Measurements from ENCODE around the gene PLEKHA4. TPM values are rescaled to one million over a fixed set of nuclear protein-coding genes. Genes with fewer than 3 reads are reported as not detected.

Gene PLEKHA4
- total RNA-seq: 4.2 and 6.6 TPM in 2 replicates

GRCh38 chr19:48868114-48868886 is at the start of gene PLEKHA4:
Gene PLEKHA4 (minus strand): TSS chr19:48868617. CDS start chr19:48867620, 997 bp downstream.

GRCh38 chr19:48899781-48900476 is 31.5 kb upstream of the PLEKHA4 start, which contains the start of gene NUCB1:
Gene NUCB1 (plus strand): TSS chr19:48900312. CDS start chr19:48900797, 485 bp downstream.

GRCh38 chr19:48872182-48872883 is 3.9 kb upstream of the PLEKHA4 start, which contains the start of gene PPP1R15A:
Gene PPP1R15A (plus strand): TSS chr19:48872421. CDS start chr19:48873234, 813 bp downstream.

GRCh38 chr19:48836089-48837017 is 32.1 kb downstream of the PLEKHA4 start, which contains the start of gene HSD17B14:
Gene HSD17B14 (minus strand): TSS chr19:48836491. CDS start chr19:48836411, 80 bp downstream.

Other genes starting within 250 kb of the PLEKHA4 start
- 1,037 and 1,647 TPM in 2 replicates for gene RPL18, start 249.4 kb downstream of the PLEKHA4 start, total RNA-seq
- 8.2 and 8.6 TPM in 2 replicates for gene SPHK2, start 249.1 kb downstream of the PLEKHA4 start, total RNA-seq
- gene DBP, start 231.2 kb downstream of the PLEKHA4 start, total RNA-seq: 1.2 and 3.3 TPM in 2 replicates
- gene CA11, start 222.4 kb downstream of the PLEKHA4 start, total RNA-seq: 0.18 and 0.30 TPM in 2 replicates
- 0.14 TPM in 1 of 2 replicates, not detected in the other for gene NTN5, start 195.6 kb downstream of the PLEKHA4 start, total RNA-seq
- gene FUT2, start 172.6 kb downstream of the PLEKHA4 start, total RNA-seq: not detected in 2 replicates
- 0.55 and 0.59 TPM in 2 replicates for gene MAMSTR, start 148.9 kb downstream of the PLEKHA4 start, total RNA-seq
- 0.74 and 0.89 TPM in 2 replicates for gene RASIP1, start 128.0 kb downstream of the PLEKHA4 start, total RNA-seq
- gene IZUMO1, start 121.7 kb downstream of the PLEKHA4 start, total RNA-seq: under 0.01 TPM in 1 of 2 replicates, not detected in the other
- gene FUT1, start 116.0 kb downstream of the PLEKHA4 start, total RNA-seq: 0.28 and 0.30 TPM in 2 replicates
- gene FGF21, start 113.1 kb downstream of the PLEKHA4 start, total RNA-seq: not detected in 2 replicates
- 17.8 and 34.5 TPM in 2 replicates for gene BCAT2, start 57.6 kb downstream of the PLEKHA4 start, total RNA-seq
- 5.5 and 19.0 TPM in 2 replicates for gene HSD17B14, start 32.1 kb downstream of the PLEKHA4 start, total RNA-seq
- 47.0 and 52.0 TPM in 2 replicates for gene PPP1R15A, start 3.8 kb upstream of the PLEKHA4 start, total RNA-seq
- gene TULP2, start 30.1 kb upstream of the PLEKHA4 start, total RNA-seq: 0.09 and 0.30 TPM in 2 replicates
- gene NUCB1, start 31.7 kb upstream of the PLEKHA4 start, total RNA-seq: 319 and 392 TPM in 2 replicates
- gene DHDH, start 65.1 kb upstream of the PLEKHA4 start, total RNA-seq: not detected in 2 replicates
- gene BAX, start 86.3 kb upstream of the PLEKHA4 start, total RNA-seq: 116 and 123 TPM in 2 replicates
- gene FTL, start 96.7 kb upstream of the PLEKHA4 start, total RNA-seq: 2,285 and 3,939 TPM in 2 replicates
- 47.5 and 55.9 TPM in 2 replicates for gene GYS1, start 124.7 kb upstream of the PLEKHA4 start, total RNA-seq
- 176 and 217 TPM in 2 replicates for gene RUVBL2, start 125.3 kb upstream of the PLEKHA4 start, total RNA-seq
- not detected in 2 replicates for gene LHB, start 148.5 kb upstream of the PLEKHA4 start, total RNA-seq
- not detected in 2 replicates for gene CGB3, start 155.7 kb upstream of the PLEKHA4 start, total RNA-seq
- gene CGB2, start 163.3 kb upstream of the PLEKHA4 start, total RNA-seq: not detected in 2 replicates
- not detected in 2 replicates for gene CGB1, start 168.3 kb upstream of the PLEKHA4 start, total RNA-seq
- gene CGB5, start 175.2 kb upstream of the PLEKHA4 start, total RNA-seq: not detected in 2 replicates
- not detected in 2 replicates for gene CGB8, start 180.5 kb upstream of the PLEKHA4 start, total RNA-seq
- gene CGB7, start 189.1 kb upstream of the PLEKHA4 start, total RNA-seq: 0.23 and 0.30 TPM in 2 replicates
- 0.30 TPM in 1 of 2 replicates, not detected in the other for gene NTF4, start 196.2 kb upstream of the PLEKHA4 start, total RNA-seq
- gene KCNA7, start 204.1 kb upstream of the PLEKHA4 start, total RNA-seq: not detected in 2 replicates
- gene SNRNP70, start 216.8 kb upstream of the PLEKHA4 start, total RNA-seq: 86.7 and 121 TPM in 2 replicates
- 6.3 and 13.7 TPM in 2 replicates for gene LIN7B, start 245.8 kb upstream of the PLEKHA4 start, total RNA-seq

Measured in smooth muscle cell of the umbilical artery (primary cell).